HG03432 (cell line): ENCODE results near the gene CNPY1.

Source experiments
- ATAC-seq: cut with Tn5 transposase; IDR thresholded peaks from one replicate; pipeline ENCODE4 v1.9.1; 2021; ENCODE audit warnings: mild to moderate bottlenecking, moderate library complexity; ENCODE audit not compliant: unreplicated experiment

Gene CNPY1

DNA sequence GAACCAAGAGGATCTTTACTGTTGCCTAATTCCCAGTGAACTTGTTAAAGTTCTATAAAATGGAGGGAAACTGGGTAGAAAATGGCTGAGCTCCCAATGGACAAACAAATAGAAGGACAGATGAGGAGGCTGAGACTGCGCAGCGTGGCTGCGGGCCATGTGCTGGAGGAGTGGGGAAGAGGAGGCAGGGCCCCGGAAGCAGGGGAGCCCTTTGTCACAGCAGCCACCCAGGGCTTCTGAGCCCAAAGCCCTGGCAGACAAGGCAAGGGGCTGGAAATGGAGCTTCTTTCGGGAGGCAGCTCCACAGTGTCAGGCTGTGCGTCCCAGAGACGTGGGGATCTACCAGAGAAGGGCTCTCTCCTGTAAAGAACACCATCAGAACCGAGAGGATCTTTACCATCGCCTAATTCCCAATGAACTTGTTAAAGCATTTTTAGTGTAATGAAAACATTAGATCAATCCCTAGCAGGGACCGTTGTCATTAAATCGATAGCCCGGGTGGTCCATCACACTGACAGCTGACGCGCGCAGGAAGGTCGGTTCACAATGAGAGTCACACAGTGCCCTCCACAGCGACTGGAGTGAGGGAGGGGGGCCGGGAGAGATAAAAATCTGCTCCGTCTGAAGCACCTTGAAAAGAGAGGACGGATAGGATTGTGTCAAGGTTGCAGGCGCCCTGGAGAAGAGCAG is 14.0 kb upstream of the CNPY1 start:
- no peak for ATAC-seq

DNA sequence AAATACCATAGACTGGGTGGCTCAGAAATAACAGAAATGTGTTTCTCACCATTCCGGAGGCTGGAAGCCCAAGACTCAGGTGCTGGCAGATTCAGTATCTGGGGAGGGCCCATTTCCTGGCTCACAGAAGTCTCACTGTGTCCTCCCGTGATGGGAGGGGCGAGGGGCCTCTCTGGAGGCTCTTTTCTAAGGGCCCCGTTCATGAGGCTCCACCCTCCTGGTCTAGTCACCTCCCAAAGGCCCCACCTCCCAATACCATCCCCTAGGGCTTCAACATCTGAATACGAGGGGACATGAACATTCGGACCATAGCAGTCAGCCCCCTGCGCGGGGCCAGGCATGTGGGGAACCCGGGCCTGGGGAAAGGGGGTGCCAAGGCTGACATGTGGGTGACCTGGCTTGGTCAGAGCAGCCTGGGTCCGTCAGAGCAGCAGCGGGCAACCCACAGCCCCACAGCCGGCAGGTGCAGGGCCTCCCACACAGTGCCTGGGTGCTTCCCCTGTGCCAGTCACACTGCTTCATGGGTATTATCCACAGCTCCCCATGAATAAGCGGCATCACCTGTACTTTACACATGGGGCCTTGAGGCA is 13.3 kb upstream of the CNPY1 start:
- ATAC-seq = no peak

DNA sequence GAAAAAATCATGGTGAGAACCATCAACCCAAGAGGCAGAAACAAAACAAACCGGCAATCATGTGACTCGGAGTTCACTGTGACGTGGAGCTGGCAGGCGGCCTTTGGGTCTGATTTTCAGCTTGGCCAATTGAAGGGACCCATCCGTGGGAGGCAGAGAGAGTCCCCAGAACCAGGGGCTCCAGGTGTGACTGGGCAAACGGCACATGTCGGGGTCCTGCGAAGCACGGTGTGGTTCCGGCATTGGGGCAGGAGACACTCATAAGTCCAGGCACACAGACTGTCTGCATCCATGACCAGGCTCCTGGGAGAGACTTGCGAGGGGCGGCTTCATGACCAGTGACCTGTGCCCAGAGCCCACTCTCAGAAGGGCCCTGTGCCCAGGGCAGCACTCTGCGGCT is 12.6 kb upstream of the CNPY1 start:
- ATAC-seq = no peak

DNA sequence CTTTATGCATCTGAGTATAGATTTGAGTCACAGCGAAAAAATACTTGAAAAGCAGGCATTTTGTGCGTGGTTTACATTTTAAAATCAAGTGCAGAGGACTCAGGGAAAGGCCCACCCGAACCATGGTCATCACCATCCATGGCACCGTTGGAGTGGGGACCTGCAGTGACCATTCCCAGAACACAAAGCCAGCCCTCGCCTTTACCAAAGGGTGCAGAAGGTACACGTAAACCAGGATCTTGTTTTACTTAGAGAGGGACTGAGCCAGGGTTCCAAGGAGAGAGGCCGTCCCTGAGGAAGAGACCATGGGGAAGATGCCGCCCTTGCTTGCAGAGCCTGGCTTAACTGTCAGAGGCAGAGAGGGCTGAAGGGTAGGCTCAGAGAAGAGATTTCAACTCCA is 12.0 kb upstream of the CNPY1 start:
- no peak for ATAC-seq

DNA sequence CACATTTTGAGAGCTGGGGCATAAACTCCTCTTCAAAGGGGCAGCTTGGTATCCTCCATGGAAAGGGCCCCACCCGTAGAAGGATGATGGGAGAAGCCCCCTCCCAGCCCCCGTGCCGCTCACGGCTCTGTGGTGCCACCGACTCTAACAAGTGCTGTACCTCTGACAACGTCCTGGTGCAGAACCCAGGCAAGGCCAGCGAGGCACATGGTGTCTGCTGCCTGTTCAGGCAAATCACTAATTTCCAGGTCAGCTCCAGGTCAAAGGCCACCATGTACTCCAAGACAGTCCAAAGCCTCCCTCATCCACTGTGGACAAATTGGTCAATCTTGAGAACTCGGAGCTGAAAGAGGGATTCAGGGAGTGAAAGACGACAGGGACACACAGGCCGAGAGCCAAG is 11.4 kb upstream of the CNPY1 start:
- no peak for ATAC-seq

DNA sequence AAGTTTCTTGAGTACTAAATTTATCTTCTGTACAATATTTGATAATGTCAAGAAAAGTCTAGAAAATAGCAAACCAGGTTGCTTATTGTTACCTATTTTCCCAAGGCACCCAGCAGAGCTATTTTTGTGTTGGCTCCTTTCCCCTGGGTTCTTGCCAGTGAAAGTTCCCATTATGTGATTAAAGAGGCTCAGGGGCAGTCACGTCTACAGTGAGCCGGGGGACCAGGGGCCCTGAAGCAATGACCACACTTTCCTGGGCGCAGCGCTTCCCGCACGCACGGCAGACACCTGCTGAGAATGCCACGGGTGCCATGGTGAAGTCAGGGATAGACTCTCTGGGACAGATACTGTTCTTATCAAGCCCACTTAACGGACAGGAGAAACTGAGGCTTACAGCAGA is 10.4 kb upstream of the CNPY1 start:
- ATAC-seq = no peak

DNA sequence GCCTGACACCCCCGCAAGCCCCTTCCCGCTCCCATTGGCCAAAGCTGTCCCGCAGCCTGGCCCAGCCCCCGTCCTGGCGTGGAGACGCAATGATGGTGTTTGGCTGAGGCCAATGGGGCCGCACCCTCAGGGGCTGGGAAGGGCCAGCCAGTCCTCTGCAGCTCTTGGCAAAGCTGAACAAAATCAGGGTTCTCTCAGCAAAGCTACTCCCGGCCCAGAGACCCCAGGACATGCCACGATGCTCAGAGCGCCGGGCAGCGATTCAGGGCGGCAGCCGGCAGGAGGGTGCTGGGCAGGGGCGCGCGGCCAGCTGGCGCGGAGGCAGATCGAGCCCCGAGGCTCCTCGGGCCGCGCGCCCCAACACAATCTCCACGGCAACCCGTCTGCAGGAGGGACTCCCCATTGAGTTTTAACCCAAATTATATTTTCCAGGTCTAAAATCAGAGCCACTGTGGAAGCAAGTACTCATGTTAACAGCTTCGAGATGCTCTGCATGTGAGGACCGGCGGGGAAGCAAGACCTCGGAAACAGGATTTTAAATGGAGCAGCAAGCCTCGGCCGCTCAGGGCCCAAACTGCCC is 8.8 kb upstream of the CNPY1 start:
- ATAC-seq = no peak

DNA sequence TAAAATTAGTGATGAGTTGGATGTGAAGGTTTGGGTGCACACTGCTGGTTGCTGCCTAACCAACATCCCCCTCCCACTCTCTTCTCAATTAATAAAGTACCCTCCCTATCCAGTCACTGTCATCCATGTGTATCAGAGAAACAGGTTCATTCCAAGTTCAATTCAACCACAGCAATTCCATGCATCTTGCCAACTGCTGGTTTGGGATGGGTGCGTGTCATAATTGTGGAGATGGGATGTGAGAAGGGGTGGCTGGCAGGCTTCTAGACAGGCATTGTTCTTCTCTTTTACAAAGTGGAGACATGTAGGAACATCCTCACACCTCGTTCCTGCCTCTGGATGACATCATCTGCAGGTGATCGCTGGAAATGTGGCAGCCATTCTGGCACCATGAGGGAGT is 7.5 kb upstream of the CNPY1 start:
- ATAC-seq = no peak

DNA sequence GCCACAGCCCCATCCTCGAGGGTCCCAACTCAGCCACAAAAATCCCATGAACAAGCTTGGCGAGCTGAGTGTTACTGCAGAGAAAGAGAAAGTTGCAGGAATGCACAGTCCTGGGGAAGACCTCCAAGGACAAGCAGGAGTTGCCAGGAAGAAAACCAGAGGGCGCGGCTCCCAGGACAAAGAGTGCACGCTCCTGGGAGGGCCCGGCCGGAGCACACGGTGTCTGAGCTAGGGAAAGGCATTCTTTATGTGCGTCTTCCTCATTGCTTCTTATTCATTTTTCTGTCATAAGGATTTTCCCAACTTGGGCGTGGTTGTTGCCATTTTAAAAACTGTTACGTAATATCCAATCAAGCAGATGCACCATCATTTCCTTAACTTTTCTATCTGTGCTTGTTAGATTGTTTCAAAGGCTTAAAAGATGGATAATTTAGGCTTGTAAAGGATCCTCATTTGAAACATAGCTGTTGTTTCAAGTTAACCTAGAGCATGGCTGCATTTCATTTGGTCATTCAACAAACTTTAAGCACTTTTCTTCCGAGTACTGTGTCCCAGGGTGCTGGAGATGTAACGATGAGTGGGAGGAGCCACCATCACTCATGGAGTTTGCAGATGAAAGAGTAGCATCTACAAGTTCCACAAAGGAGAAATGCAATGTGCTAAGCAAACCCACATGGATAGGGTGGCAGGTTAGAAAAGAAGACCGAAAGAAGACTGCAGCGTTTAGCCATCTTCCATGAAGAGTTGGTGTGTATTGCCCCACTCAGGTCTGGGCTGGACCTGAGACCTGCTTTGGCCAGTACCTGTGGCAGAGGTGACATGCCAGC is 5.6 kb upstream of the CNPY1 start:
- no peak for ATAC-seq

DNA sequence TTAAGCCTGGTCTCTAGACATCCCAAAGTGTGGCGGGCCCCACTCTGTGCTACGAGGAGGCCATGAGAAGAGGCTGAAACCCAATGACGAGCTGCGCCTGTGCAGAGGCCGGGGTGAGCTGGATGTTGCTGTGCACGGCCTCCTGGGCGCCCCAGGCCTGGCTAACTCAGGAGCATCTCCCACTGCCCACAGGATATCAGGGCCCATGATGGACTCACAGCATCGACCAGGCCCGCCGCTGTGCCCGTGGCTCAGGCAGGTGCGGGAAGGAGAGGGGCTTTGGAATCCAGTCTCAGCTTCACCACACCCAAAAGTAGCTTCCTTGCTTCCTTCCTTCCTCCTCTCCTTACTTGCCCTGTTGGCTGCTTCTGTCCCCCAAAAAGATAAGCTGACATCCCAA is 4.6 kb upstream of the CNPY1 start:
- no peak for ATAC-seq

DNA sequence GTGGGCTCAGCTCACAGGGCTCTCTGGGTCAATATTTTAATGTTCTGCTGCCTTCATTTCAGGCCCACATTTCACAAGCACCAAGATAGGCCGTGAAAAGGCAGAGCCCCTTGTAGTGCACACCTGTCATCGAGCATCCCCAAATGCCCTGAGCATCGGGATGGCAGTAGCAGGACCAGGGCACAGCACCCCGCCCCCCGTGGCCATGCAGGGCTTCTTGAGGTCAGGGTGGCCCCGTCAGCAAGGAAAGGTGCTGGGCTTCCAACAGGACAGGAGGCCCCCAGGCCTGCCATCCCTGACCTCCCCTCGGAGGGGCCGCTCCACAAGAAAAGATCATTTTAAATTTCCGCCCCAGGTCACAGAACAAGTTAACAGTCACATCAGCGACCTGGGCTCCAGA is 2.9 kb upstream of the CNPY1 start:
- ATAC-seq = no peak

DNA sequence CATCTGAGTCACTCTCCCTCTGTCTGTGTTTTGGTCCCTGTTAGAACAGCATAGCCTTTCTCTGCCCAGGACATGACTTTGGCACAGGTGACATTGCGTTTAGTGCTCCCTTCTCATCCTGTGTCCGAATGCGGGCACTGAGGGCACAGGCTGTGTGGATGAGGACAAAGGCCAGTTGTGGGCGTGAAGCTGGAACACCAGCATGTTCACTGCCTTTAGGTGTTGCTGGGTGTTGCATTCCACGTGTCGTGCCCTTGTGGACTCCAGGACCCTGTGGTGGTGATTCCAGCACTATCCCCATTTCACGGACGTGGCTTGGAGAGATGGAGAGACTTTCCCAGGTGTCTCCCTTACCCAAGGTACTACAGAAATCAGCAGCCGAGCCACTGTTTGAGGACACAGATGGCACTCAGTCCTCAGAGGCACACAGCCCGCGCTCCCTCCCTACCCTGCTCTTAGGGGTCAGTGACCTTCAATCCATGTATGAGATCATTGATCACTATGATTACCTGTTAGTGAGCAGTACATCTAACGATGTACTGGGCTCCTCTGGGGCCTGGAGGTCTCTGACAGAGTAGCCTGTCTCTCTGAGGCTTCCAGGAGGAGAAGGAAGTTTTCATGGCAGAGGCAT is 917 bp upstream of the CNPY1 start:
- no peak for ATAC-seq

DNA sequence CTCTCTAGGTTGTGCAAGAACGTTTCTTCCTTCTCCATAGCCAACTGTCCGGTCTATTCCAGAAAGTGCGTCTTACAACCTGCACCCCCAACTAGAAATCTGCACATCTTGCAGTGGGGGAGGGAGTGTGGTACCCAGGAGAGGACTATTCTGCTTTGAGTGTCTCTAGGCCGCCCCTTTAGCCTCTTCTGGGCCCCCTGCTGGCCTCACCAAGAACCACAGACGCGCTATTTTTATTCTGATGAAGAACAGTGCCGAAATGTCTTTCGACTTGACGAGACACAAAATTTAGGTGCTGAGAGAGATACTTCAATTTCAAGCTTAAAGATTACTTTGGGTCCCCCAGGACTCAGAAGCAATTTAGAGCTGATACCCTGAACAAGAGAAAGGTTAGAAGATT is 1.0 kb downstream of the CNPY1 start:
- no peak for ATAC-seq

DNA sequence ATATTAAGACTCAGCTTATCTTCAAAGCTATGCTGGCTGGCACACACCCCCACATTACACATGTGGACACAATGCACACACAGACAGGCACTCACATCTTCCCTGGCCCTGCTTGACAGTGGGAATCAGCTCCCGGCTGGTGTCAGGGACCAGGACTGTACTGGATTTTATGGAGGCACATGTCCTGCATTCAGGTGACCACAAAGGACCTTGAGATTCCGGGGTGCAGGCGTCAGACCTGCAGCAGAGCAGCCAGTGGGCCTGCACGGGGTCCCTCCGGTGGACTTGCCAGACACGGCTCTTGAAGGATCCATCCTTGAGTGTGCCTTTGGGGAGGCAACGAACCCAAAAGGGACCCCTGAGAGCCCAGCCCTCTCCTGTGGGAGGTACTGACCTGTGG is 1.9 kb downstream of the CNPY1 start:
- no peak for ATAC-seq

DNA sequence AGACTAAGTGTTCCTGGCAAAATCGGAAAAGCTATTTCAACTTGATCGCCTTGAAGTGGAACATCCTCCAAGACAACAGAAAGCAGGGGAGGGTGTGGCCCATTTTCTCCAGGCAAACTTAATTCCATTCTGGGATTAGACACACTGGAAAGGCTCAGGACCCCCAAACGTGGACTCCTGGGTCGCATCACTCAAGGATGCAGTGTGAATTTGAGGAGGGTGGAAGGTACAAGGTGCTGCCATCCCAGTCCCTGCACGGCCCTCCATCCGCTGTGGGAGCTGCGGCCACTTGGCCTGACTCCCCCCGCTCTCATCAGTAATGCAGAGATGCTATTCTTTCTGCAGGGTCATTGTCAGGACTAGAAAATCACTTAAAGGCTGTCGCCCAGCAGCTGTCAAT is 2.4 kb downstream of the CNPY1 start:
- ATAC-seq = no peak

DNA sequence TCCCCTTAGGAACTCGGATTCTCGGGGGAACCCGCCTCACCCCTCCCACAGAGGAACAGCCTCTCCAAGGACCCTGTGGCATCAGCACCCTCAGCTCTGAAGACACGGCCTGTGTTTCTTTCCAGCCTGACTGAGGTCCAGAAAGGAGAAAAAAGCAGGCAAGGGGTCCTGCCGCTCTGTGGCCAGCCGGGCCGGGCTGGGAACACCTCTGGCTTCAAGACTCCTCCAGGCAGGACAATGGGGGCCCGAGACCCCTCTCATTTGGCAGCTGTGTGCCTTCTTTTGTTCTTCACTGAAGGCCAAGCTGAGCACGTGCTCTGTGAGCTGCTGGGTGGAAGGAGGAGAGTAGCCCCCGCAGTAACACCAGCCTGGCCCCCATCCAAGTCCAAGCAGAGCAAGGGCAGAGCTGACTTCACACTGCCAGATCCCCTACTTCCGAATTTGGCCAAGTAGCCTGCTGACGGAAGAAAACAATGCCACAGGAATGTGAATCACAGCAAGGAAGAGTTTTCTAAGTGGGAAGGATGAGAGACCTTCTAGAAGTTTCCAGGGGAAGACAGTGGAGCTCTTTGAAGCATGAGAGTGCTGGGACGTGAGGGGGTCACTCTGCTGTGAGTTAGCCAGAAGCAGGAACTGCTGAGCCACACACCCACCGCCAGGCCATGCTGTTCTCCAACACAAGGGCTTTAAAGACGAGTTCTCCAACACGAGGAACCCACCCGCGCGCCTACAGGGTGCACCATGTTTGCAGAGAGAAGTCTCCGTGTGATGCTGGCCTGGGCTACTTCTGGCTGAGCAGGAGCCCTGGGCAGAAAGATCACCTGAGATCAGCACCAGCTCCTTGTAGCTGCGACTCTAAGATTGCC is 3.1 kb downstream of the CNPY1 start:
- no peak for ATAC-seq

DNA sequence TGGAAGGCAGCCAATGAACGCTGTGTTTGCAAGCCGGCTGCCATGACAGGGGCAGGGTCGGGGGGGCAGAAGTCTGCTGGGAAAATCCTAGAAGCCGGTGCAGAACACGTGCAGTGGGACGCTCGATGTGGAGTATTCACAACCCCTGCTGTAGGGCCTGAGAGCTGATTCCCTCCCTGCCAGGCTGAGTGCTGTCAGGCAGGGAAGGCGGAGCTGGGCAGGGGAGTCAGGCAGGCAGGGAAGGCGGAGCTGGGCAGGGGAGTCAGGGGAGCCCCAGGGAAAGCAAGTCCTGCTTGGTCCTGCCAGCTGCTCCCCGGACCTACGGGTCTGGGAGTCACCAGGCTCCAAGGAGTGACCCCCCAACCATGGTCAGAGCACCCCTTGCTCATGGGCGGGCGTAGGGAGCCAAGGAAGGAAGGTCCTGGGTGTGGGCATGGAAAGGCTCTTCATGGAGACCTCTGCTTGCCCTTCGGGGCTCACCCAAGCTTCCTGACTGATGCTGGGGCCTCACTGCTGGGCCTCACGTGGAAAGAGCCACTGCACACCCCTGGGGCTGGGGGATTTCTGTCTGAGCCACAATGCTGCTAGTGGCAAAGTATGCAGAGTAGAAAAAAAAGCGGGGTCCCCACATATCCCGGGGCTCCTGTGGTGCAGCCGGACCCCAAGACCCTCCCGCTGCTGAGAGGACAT is 4.2 kb downstream of the CNPY1 start:
- ATAC-seq = no peak

DNA sequence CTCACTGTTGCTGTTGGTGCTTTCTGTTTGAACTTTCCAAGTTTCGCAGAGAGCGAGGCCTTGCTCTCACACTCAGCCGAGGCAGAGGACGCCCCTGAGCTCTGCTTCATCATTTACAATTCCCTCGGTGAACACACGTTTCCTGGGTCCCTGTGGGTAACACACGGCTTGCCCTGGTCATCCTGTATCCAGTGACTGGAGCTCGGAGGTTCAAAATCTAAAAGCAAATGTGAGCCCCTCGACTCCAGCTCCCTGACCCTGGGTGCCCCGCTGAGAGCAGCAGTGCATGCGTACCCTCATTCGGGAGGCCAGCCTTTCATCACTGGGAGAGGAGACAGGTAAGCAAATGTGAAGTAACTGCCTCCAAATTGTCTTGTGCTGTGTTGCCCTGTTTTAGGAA is 5.8 kb downstream of the CNPY1 start:
- no peak for ATAC-seq

DNA sequence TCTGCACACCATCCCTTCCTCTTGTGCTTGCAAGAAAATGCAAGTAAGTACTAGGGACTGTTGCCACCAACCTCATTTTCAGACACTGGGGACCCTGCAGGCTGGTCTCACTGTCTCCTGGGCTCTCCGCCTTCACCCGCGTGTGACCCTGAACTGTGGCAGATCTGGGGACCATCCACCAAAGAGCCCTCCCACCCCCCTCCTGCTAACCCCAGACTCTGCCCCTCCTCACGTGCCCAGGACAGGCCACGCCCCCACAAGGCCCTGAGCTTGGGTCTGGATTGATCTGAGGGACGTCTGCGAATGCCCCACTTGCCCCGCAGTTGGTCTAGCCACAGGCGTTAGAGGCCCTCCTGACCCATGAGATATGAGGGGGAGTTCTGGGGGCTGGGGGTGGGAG is 8.1 kb downstream of the CNPY1 start:
- ATAC-seq = no peak

DNA sequence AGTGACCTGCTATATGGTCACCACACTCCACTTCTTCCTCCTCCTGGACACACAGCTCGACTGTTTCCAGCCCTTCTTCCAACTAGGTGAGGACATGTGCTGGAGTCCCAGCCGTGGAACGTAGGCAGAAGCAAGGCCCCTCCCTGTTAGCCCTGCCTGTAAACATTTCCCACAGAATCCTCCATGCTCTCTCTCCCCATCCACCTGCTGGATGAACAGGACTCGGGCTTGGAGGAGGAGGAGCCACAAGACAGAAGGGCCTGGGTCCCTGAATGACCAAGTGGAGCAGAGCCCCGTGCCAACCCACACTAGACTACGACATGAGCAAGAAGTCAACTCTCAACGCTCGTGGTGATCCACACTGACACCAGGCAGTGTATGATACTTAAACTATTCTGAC is 9.9 kb downstream of the CNPY1 start:
- ATAC-seq = no peak
